GM12874 (cell line): ENCODE results near the gene BCAP31.

Source experiments
- TF ChIP-seq, protein P1 (sequence below): IDR thresholded peaks from 2 replicates; pipeline ENCODE4 v1.5.1; 2011; ENCODE audit warnings: low read depth, mild to moderate bottlenecking, control low read depth, low read length, moderate library complexity; ENCODE audit not compliant: insufficient read depth

Gene BCAP31

DNA sequence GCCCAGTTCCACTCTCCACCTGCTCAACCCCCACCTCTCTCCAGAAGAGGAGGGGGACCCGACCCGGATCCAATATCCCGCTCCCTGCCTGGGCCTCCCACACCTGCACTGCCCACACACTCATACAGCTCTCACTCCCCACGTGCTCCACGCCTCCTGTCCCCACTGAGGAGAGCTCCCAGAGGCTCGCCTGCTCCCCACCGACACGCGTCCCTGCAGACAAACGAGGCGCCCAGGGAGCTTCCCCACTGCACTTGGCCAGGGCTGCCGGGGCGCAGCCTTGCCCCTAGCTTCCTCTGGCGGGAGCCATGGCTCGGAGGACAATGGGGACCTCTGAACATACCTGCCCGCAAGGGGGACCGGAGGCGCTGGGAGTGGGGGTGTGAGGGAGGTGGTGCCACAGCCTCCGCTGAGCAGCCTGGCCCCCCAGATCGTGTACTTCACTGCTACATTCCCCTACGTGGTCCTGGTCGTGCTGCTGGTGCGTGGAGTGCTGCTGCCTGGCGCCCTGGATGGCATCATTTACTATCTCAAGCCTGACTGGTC lies 31.5 kb downstream of the BCAP31 start:
- TF ChIP-seq, protein P1, sequence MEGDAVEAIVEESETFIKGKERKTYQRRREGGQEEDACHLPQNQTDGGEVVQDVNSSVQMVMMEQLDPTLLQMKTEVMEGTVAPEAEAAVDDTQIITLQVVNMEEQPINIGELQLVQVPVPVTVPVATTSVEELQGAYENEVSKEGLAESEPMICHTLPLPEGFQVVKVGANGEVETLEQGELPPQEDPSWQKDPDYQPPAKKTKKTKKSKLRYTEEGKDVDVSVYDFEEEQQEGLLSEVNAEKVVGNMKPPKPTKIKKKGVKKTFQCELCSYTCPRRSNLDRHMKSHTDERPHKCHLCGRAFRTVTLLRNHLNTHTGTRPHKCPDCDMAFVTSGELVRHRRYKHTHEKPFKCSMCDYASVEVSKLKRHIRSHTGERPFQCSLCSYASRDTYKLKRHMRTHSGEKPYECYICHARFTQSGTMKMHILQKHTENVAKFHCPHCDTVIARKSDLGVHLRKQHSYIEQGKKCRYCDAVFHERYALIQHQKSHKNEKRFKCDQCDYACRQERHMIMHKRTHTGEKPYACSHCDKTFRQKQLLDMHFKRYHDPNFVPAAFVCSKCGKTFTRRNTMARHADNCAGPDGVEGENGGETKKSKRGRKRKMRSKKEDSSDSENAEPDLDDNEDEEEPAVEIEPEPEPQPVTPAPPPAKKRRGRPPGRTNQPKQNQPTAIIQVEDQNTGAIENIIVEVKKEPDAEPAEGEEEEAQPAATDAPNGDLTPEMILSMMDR: no peak

DNA sequence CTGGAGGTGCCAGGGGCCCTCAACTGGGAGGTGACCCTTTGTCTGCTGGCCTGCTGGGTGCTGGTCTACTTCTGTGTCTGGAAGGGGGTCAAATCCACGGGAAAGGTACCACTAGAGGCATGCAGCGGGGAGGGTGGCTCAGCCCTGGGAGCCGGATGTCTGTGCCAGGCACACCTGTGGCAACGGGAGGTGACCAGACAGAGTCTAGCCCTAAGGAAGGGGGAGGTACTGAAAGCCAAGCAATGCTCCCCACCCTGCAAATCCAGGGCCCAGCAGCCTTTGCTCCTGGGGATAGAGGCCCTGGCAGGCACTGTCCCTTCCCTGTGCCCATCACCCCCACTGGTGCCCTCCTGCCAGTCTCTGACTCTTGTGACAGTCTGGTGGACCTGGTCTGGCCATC lies 32.2 kb downstream of the BCAP31 start:
- TF ChIP-seq, protein P1: no peak

DNA sequence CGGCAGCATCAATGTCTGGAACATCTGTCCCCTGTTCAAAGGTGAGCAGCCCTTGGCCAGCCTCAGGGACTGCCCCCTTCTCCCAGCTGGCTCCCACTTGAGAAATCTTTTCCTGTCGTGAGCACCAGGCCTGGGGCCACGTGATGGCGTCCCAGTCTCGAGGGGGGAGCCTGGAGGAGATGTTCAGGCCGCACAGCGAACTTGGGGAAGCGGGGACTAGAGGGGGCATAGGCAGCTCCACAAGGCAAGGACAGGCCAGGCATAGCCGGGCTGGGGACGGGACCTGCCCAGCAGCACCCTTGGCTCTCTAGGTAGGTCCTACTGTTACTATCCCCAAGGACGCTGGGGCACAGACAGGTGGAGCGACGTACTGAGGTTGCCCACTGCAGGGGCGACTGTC lies 33.7 kb downstream of the BCAP31 start:
- TF ChIP-seq, protein P1: no peak

DNA sequence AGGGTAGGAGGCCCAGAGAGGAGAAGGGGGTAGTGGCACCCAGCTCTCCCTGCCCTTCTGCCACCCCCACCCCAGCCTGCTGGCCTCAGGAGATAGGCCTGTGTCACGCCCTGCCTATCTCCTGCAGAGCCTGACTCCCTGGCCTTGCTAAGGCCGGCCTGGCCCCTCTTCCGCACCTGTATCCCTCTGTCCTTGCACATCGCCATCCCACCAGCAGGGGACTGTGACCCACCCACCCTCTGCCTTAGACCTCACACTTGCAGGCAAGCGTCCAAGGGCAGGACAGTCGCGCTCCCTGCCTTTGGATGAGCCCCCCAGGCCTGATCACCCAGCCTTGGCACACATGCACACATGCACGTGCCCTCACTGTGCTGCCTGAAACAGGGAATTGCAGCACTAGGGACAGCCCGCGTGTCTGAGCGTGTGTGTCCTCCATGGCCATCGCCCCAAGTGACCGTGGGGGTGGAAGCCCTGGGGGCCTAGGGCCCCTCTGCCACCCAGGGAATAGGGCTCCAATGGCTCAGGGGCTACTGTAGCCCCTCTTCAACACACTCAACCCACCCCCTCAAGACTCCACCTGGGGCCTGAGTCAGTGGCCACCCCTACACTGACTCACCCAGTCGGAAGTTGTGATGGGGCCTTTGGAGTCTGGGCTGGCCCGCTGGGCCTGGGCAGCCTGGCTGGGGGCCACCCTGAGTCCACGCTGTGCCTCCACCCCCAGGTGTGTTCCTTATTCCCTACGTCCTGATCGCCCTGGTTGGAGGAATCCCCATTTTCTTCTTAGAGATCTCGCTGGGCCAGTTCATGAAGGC lies 34.3 kb downstream of the BCAP31 start:
- TF ChIP-seq, protein P1: no peak

DNA sequence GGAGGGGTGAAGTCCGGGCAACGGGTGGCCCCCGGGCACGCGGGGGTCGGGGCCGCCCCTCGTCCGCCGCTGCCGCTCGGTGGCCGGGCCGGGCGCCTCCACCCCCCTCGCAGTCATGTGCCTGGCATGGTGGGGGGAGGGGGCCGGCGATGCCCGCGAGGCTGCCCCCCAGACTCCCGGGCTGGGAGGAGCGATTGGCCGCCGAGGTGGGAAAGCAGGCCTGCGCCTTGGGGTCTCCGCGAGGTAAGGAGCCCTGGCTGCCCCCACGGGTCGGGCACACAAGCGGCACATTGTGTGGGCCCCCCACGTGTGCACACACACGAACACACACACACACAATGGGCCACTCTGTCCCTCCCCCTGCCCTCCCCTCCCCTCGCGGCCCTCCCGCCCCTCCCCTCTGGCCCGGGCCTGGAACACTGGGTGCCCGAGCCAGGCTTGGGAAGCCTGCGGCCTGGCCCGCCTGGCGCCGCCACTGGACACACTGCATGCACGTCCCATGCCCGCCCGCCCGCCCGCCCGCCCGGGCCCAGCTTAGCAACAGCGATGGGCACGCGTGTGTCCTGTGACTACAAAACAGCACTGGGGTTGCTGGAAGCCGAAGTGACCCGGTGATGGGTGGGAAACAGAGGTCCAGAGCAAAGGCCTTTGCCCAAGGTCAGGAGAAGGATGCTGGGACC lies 35.1 kb downstream of the BCAP31 start:
- TF ChIP-seq, protein P1: no peak

DNA sequence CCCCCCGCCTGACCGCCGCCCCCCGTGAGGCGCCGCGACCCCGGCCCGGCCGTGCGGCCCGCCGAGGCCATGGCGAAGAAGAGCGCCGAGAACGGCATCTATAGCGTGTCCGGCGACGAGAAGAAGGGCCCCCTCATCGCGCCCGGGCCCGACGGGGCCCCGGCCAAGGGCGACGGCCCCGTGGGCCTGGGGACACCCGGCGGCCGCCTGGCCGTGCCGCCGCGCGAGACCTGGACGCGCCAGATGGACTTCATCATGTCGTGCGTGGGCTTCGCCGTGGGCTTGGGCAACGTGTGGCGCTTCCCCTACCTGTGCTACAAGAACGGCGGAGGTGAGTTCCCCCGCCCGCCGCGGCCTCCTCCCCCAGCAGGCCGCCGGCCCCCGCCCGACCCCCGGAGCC lies 35.7 kb downstream of the BCAP31 start:
- TF ChIP-seq, protein P1: no peak

DNA sequence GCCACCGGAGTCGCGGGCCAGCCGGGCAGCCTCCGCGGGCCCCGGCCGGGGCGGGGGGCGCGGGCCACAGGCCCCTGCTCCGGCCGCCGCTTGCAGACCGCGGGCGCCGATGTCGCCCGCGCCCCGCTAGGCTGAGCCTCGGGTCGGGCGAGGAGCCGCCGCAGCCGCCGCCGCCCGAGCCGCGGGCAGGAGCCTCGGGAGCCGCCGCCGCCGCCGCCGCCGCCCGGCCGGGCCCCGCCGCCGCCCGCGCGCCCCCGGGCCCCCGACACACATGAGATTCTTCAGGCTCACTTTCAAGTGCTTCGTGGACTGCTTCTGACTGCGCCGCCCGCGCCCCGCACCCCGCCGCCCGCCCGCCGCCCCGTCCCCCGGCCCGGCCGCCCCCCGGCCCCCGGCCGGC lies 36.1 kb downstream of the BCAP31 start:
- TF ChIP-seq, protein P1: no peak
